Activated naive CD4-positive, alpha-beta T cell treated with anti-CD3 and anti-CD28 coated beads, Interleukin-2, amount 50 U/mL, for 24 hours (primary cell): Measurements from ENCODE around the gene CREB3.

Source experiments
- H3K27ac Mint-ChIP-seq: one replicate; pipeline ENCODE4 v1.8.0; 2021; ENCODE audit warnings: mild to moderate bottlenecking, mixed read lengths
- H3K27me3 Mint-ChIP-seq: one replicate; pipeline ENCODE4 v1.8.0; 2021; ENCODE audit warnings: mixed read lengths
- H3K36me3 Mint-ChIP-seq: one replicate; pipeline ENCODE4 v1.8.0; 2021; ENCODE audit warnings: mixed read lengths
- H3K4me1 Mint-ChIP-seq: one replicate; pipeline ENCODE4 v1.8.0; 2021; ENCODE audit warnings: mixed read lengths
- H3K4me3 Mint-ChIP-seq: one replicate; pipeline ENCODE4 v1.8.0; 2021; ENCODE audit warnings: mild to moderate bottlenecking, mixed read lengths
- H3K9me3 Mint-ChIP-seq: one replicate; pipeline ENCODE4 v1.8.0; 2021; ENCODE audit warnings: mixed read lengths

Gene CREB3

DNA sequence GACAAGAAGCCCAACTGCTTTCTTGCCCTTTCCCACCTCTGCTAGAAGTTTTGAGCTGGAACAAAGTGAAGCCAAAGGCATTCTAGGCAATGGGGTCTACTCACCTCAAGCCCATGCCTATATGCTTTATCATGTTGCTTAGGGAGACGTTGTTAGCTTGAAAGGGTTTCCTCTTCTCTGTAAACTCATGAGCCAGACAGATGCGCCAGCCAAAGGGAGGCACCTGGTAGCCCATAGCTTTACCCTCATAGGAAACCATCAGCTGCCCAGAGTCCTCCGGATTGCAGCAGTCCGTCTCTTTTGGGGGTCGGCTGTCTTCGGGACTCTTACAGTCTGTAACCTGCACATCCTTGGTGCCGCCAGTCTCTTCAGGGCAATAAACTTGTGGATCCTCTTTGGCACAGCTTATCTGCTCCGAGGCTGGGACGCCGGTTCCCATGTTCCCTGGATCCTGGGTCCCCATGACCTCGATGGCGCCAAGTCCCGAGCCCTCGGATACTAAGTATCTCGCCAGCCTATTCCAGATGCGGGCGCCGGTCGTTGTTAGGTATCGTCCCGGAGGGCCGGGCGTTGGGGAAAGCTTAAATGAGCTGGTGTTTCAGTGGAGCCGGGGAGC is 15.9 kb downstream of the CREB3 start:
- Mint-ChIP-seq H3K36me3 (peaks cover 7% of the 10 kb centered on the region), H3K9me3 (no peaks in the 10 kb centered on the region), H3K4me3 (peak overlapping the region; percentile 91), H3K27me3 (no peaks in the 10 kb centered on the region), H3K27ac (peak overlapping the region; percentile 83), H3K4me1 (peaks cover 37% of the 10 kb centered on the region)

DNA sequence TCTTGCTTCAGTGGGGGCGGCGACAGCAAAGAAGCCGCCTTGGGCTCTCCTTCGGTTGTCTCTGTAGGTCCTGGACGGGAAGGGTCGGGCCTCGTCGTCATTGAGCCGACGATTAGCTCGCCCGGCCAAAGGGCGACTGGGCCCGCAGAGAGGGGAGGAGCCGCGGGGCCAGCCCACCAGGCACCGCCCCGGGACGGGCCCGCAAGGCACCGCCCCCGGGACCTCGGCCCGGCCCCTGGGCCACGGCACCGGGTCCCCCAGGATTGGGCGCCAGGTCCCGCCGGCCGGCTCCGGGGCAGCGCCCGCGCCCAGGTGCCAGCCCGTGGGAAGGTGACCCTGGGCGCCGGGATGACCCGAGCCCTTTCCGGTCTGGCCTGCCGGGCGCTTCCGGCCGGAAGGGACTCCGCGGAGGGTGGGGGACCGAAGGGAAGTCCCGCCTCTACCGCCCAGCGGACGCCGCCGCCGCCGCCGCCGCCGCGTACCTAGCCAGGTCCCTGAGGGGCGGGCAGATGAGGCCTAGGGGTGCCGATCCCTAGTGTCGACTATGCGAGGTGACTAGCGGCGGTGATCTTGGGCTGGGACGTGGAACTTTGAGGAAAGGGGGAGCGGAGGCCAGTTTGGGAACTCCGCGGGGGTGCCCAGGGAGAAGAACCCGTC is 16.5 kb downstream of the CREB3 start, which contains the start of the genes GBA2 and RGP1:
Gene GBA2 (minus strand): TSS at position 371 of the 657 bp plus-strand sequence. CDS start 524 bp downstream, outside the sequence.
Gene RGP1 (plus strand): TSS at position 430 of the 657 bp plus-strand sequence. CDS start 469 bp downstream, outside the sequence.
- peaks cover 12% of the 10 kb centered on the region for H3K36me3 Mint-ChIP-seq
- H3K9me3 Mint-ChIP-seq, result no peaks in the 10 kb centered on the region
- no peaks in the 10 kb centered on the region for H3K27me3 Mint-ChIP-seq
- H3K27ac Mint-ChIP-seq, result peak within 1 kb of the TSS; percentile 87
- H3K4me3 Mint-ChIP-seq, result peak within 1 kb of the TSS; percentile 92
- peaks cover 37% of the 10 kb centered on the region for H3K4me1 Mint-ChIP-seq

DNA sequence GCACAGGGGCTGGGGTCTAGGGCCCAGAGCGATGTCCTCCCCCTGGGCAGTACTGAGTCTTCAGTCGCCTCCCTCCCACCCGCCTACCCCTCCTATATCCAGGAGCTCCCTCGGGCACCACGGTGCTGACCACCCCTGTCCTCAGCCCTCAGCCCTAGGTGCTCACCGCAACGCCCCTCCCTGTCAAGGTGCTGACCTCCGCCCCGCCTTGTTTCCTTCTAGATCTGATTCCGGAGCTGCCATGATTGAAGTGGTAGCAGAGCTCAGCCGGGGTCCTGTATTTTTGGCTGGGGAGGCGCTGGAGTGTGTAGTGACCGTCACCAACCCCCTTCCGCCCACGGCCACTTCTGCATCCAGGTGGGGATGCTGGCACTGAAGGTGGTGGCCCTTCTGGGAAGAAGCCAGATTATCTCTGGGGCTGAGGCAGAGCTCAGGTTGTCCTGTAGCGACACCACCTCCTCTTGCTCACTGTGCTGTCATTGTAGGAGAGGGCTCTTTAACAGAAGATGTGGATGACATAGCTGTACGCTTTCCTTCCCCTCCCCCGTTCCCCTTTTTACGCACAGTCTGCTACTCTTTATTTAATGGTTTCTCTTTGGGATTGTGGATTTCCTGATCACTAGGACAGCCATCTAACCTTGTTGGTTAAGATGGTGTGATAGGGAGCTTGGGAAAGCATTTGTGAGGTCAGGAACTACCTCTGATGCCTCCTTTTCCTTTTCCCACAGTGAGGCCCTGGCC is 17.2 kb downstream of the CREB3 start:
- Mint-ChIP-seq H3K27ac (peak overlapping the region; percentile 87), H3K36me3 (peaks cover 12% of the 10 kb centered on the region), H3K4me3 (peak overlapping the region; percentile 92), H3K4me1 (peaks cover 37% of the 10 kb centered on the region), H3K9me3 (no peaks in the 10 kb centered on the region), H3K27me3 (no peaks in the 10 kb centered on the region)

DNA sequence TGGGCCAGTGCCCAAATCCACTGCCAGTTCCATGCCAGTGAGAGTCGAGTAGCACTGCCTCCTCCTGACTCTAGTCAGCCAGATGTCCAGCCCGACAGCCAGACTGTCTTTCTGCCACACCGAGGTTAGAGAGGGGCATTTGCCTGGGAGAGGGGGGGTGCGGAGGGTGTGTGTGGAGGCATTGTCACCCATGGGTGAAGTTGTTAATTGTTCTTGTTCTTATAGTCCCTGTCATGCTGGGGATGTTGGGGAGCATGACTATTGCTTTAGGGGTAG is 17.7 kb downstream of the CREB3 start:
- Mint-ChIP-seq H3K27ac (no peak overlapping the region), H3K27me3 (no peaks in the 10 kb centered on the region), H3K9me3 (no peaks in the 10 kb centered on the region), H3K4me1 (peaks cover 37% of the 10 kb centered on the region), H3K4me3 (peak overlapping the region; percentile 92), H3K36me3 (peaks cover 12% of the 10 kb centered on the region)

DNA sequence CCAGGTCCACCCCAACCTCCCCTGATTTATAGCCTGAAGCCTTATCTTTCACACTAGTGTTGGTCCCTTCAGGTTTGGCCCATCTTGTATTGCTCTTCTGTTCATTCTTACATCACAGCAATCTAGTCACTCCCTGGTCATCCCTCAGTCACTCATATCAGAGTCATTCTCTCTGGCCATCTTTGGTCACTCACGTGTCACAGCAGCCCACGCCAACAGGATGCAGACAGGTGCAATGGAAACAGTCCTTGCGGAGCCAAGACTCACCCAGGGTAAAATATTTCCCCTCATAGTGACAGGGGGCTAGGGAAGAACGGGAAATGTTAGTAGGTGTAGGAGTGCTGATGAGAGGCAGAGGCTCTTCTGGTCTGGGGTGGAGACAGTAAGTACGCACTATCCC is 21.0 kb downstream of the CREB3 start:
- Mint-ChIP-seq H3K27ac (peak overlapping the region; percentile 70), H3K4me3 (no peak overlapping the region), H3K4me1 (peaks cover 26% of the 10 kb centered on the region), H3K27me3 (no peaks in the 10 kb centered on the region), H3K36me3 (peaks cover 10% of the 10 kb centered on the region), H3K9me3 (no peaks in the 10 kb centered on the region)

DNA sequence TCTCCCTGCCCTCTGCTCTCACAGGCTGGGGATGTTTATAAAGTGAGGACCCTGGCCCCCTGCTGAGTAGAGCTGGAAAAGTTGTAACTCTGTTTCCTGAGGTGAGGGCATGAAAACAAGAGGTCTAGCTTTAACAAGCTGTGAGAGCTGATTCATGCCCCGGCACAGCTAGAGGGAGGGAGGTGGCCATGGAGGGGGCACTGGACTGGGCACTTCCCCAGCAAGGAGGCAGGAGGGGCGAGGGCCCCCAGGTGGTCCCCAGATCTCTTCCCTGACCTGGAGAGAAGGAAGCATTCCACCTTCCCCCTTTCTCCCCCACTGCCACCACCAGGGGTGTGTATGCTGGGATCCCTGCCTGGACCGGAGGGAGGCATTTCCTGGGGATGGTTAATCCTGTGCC is 21.8 kb downstream of the CREB3 start, which contains the start of gene MSMP:
Gene MSMP (minus strand): TSS at position 13 of the 400 bp plus-strand sequence. CDS start 147 bp downstream, outside the sequence.
- Mint-ChIP-seq H3K27me3 (no peaks in the 10 kb centered on the region), H3K9me3 (no peaks in the 10 kb centered on the region), H3K4me3 (no peak within 1 kb of the TSS), H3K27ac (peak within 1 kb of the TSS; percentile 70), H3K4me1 (peaks cover 32% of the 10 kb centered on the region), H3K36me3 (peaks cover 10% of the 10 kb centered on the region)

DNA sequence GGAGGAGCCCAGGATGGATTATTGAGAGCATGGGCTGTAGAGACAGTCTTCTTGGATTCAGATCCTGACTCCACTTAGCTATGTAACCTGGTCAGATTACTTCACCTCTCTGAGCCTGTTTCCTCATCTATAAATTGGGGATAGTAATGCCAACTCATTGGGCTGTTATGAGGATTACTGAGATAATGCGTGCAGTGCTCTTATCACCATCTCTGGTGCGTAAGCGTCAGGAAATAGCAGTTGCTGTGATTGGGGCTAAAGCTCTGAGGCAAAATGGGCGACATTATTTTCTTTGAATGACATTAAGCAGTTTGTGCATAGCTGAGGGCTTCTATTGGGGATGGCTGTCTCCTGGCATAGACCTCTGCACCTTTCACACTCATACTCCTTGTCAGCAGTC is 22.6 kb downstream of the CREB3 start:
- H3K4me3 Mint-ChIP-seq, result no peak overlapping the region

DNA sequence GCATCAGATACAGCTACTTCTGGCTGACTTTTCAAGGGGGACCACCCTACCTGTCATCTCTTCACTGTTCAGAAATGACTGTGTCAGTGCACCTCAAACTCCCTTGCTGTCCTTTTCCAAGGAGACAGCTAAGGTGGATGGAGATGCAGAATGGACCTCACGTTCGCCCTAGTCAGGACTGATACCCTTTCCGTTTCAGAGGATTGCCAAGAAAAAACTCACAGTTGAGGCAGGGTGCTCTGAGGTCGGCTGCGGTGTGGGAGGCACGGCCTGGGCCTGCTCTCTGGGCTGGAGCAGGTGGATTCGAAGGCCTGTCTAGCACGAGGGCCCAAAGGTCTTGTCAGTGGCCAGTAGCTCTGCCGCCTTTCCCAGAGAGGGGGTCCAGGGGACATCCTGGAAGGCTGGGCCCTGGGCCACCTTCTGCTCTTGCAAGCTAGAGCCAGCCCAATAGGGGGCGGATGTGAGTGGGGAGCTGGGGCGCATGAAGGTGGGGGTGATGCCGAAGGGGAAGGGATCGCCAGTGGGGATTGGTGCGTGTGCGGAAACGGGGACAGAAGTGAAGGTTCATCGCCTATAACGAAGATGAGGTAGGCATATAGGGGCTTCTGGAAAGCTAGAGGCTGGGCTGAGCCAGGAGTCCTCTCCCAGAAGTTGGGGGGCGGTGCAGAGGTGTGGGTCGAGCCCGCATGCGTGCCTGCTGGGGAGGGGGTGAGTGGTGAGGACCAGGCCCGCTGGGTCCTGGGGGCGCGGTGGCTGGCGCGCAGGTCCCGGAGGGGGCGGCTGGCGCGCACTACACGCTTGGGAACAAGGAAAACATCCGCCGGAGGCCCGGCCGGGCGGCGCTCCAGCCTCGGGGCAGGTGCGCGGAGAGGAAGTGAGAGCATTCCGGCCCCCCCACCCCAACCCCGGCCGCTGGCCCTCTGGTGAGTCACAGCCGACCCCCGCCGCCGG is 24.1 kb downstream of the CREB3 start:
- H3K9me3 Mint-ChIP-seq, result no peaks in the 10 kb centered on the region
- peaks cover 13% of the 10 kb centered on the region for H3K36me3 Mint-ChIP-seq
- peaks cover 43% of the 10 kb centered on the region for H3K4me1 Mint-ChIP-seq
- peak overlapping the region; percentile 93 for H3K4me3 Mint-ChIP-seq
- no peaks in the 10 kb centered on the region for H3K27me3 Mint-ChIP-seq
- H3K27ac Mint-ChIP-seq, result peak overlapping the region; percentile 97

More for the DNA sequence above, 22.6 kb downstream of the CREB3 start:
- peaks cover 33% of the 10 kb centered on the region for H3K4me1 Mint-ChIP-seq
- H3K27me3 Mint-ChIP-seq, result no peaks in the 10 kb centered on the region
- peaks cover 10% of the 10 kb centered on the region for H3K36me3 Mint-ChIP-seq
- H3K9me3 Mint-ChIP-seq, result no peaks in the 10 kb centered on the region
- H3K27ac Mint-ChIP-seq, result no peak overlapping the region

DNA sequence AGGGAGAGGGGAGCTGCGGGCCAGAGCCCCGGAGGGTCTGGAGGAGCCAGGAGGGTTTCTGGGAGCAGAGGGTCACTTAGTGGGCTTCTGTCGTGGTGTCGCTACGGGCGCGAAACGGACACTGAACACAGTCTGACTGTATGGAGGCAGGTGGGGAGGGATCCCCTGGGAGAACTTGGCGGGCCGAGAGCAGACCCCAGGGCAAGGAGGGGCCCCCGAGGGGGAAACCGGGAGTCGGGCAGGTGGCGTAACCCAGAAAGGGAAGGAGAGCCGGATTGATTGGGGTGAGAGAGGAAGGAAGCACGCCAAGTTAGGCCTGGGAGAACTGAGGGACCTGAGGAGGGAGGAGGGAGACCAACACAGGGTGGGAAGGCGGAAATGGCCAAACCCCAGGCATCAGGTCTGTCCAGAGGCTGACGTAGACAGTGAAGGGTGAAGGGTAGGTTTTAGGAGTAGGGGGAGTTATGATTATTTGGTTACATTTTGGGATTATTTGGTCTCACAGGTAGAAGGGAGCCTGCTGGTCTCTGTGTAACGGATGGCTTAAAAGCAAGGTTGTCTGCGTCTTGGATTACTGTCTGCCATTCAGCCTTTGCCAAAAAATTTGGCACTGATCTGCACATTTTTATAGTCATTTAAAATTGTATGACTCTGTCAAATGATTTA is 24.9 kb downstream of the CREB3 start:
- Mint-ChIP-seq H3K27ac (peak overlapping the region; percentile 85), H3K27me3 (no peaks in the 10 kb centered on the region), H3K4me3 (peak overlapping the region; percentile 93), H3K36me3 (peaks cover 10% of the 10 kb centered on the region), H3K4me1 (peaks cover 49% of the 10 kb centered on the region), H3K9me3 (no peaks in the 10 kb centered on the region)

DNA sequence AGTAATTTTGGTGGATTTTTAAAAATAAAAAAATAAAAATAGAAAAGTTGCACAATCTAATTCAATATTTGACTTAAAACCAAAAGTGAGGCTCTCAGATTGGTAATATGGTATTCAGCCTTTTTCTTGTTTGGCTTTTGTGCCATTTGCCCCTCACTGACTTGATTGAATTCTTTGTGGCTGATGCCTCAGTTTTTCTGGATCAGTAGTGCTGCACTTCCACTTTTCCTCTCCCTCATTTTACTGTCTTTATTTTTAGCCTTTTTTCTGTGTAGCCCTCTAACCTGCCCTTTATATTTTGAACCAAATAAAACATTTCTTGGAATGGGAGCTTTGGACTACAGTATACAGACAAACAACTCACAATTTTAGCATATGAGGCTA is 25.4 kb downstream of the CREB3 start:
- no peaks in the 10 kb centered on the region for H3K27me3 Mint-ChIP-seq
- H3K4me3 Mint-ChIP-seq, result peak overlapping the region; percentile 93
- peaks cover 49% of the 10 kb centered on the region for H3K4me1 Mint-ChIP-seq
- H3K36me3 Mint-ChIP-seq, result peaks cover 8% of the 10 kb centered on the region
- peak overlapping the region; percentile 72 for H3K27ac Mint-ChIP-seq
- H3K9me3 Mint-ChIP-seq, result no peaks in the 10 kb centered on the region

DNA sequence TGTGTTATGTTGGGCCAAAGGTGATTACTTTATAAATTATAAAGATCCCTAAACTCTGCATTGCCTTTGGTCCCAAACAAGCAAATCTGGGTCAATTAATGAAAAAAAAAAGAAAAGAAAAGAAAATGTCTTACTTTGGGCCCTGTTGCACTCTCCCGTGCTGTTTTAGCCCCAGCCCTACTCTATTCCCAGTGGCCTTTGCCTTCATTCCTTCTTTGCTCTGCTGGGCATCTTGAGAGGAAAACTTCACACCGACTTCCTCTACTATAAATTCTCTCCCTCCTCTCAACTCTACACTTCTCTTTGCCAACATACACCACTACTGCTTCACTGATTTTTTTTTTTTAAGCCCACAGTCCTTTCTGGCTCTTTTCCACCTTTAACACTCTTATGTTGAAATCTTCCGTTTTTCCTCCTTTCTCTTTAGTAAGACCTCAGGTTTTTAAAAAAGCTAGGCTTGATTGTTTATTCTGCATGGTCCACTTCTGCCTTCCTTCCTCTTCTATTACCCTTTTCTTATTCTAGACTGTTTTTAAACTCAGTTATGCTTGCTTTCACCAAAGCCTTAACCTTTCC is 26.1 kb downstream of the CREB3 start:
- H3K27ac Mint-ChIP-seq, result no peak overlapping the region
- H3K4me3 Mint-ChIP-seq, result peak overlapping the region; percentile 67
- peaks cover 53% of the 10 kb centered on the region for H3K4me1 Mint-ChIP-seq
- H3K9me3 Mint-ChIP-seq, result no peaks in the 10 kb centered on the region
- no peaks in the 10 kb centered on the region for H3K27me3 Mint-ChIP-seq
- peaks cover 6% of the 10 kb centered on the region for H3K36me3 Mint-ChIP-seq

DNA sequence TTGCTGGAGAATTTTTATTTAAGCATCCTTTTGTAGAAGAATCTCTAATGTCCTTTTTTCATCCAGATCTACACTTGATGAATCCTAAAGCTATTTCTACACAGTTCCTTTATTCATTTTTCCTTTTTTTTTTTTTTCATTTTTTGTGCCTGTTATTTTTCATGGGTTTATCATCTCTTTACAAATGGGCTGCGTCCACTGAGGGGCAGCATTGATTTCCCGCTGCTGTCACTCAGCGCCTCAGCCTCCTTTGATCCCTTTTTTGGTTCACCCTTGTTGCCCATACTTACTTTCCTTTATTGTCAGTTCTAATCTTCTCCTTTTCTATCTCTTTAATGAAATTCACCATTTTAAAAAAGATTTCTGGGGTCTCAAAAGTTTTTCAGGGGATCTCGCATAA is 27.3 kb downstream of the CREB3 start:
- no peaks in the 10 kb centered on the region for H3K27me3 Mint-ChIP-seq
- H3K9me3 Mint-ChIP-seq, result no peaks in the 10 kb centered on the region
- H3K4me1 Mint-ChIP-seq, result peaks cover 57% of the 10 kb centered on the region
- no peak overlapping the region for H3K4me3 Mint-ChIP-seq
- no peak overlapping the region for H3K27ac Mint-ChIP-seq
- peaks cover 3% of the 10 kb centered on the region for H3K36me3 Mint-ChIP-seq

DNA sequence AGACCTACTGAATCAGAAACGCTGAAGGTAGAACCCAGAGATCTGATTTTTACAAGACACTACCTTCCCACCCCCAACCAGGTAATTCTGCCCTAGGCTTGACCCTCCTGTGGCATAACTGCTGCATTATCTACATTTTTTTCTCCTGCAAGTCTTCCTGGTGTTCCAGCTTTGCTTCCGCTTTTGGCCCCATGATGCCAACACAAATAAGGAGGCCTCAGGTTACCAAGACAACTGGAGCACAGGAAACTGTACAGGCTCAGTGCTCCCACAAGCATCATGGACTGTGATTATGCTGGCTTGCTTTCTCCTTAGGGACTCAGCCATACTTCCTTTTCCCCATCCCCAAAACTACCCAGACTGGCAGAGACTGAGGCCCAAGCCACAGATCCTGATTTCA is 28.2 kb downstream of the CREB3 start:
- Mint-ChIP-seq H3K36me3 (peaks cover 3% of the 10 kb centered on the region), H3K4me3 (no peak overlapping the region), H3K27ac (no peak overlapping the region), H3K4me1 (peaks cover 56% of the 10 kb centered on the region), H3K27me3 (no peaks in the 10 kb centered on the region), H3K9me3 (no peaks in the 10 kb centered on the region)

DNA sequence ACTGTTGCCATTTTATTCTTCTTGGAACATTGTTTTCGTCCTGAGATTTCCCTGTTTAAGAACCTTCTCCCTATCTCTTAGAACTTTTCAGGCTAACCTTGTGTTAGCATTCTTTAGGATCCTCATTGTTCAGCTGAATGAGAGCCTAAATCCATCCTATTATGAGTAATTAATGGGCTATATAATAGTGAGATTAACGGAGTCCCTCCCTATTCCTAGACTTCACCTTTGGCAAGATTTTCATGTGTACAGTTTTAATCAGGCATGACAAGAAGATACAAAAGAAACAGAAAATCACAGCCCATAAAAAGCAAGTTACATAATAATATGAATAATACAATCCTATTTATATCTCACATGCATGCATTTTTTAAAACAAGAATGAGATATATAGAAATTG is 30.7 kb downstream of the CREB3 start:
- H3K9me3 Mint-ChIP-seq, result no peaks in the 10 kb centered on the region
- H3K36me3 Mint-ChIP-seq, result peaks cover 3% of the 10 kb centered on the region
- no peak overlapping the region for H3K27ac Mint-ChIP-seq
- H3K4me3 Mint-ChIP-seq, result no peak overlapping the region
- no peaks in the 10 kb centered on the region for H3K27me3 Mint-ChIP-seq
- peaks cover 56% of the 10 kb centered on the region for H3K4me1 Mint-ChIP-seq
